HG02970 (cell line): Measurements from ENCODE around the gene TMEM134.
A peak's percentile ranks its signal among the peaks of the same experiment; 100 is the strongest.
"Not testable (repeated sequence)": the region's sequence is repeated elsewhere in the genome, so short reads cannot be mapped to it uniquely, and the experiment has no call there.

ENCODE experiments used
- ATAC-seq: cut with Tn5 transposase; IDR thresholded peaks from one replicate; pipeline ENCODE4 v1.9.1; 2021; ENCODE audit warnings: mild to moderate bottlenecking, moderate library complexity, moderate number of reproducible peaks; ENCODE audit not compliant: unreplicated experiment, low FRiP score

The TMEM134 gene

DNA sequence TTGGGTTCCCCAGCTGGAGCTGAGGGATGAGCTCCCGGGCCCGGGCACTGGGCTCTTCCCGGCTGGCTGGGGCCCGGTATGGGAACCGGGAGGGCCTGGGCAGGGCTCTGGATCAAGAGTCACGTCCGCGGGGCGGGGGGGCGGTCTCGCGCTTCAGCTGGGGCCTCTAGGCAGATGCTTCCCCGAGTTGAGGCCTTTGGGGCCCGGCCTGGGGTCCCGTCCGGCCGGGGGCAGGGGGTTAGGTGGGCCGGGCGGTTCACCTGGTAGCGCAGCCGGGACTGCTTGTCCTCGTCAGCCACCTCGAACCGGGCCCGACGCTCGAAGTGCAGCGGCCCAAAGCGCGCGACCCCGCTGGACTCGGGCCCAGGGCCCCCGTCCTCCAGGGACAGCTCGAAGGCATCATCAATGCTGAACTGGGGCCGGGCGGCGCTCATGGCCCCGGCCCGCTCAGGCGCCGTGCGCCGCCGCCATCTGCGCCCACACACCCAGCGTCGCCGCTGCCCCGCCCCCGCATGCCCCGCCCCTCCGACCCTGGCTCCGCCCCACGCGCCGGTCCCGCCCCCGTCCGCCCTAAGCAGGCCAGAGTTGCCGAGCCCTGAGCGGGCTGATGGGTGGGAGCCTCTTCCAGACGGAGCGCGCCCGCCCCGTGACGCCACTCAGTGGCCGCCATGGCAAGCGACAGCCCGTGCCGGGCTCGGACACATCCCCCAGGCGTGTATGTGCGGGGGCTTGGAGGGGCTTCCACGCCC is at the start of gene TMEM134:
Gene TMEM134 (minus strand): TSS at position 493 of the 749 bp plus-strand sequence. CDS start 59 bp downstream, at position 434.
- ATAC-seq, result peak; percentile 74

- no peak for ATAC-seq
These were observed 48.9 kb upstream of the TMEM134 start for GRCh38 chr11:67517784-67518552.

- no peak for ATAC-seq
These were observed 47.8 kb upstream of the TMEM134 start for GRCh38 chr11:67516806-67517205.

GRCh38 chr11:67514116-67514515 is 45.1 kb upstream of the TMEM134 start:
- ATAC-seq, result no peak

- ATAC-seq, result not testable (repeated sequence)
These were observed 42.5 kb upstream of the TMEM134 start for GRCh38 chr11:67511558-67511957.

GRCh38 chr11:67510023-67510345 is 40.9 kb upstream of the TMEM134 start:
- no peak for ATAC-seq

DNA sequence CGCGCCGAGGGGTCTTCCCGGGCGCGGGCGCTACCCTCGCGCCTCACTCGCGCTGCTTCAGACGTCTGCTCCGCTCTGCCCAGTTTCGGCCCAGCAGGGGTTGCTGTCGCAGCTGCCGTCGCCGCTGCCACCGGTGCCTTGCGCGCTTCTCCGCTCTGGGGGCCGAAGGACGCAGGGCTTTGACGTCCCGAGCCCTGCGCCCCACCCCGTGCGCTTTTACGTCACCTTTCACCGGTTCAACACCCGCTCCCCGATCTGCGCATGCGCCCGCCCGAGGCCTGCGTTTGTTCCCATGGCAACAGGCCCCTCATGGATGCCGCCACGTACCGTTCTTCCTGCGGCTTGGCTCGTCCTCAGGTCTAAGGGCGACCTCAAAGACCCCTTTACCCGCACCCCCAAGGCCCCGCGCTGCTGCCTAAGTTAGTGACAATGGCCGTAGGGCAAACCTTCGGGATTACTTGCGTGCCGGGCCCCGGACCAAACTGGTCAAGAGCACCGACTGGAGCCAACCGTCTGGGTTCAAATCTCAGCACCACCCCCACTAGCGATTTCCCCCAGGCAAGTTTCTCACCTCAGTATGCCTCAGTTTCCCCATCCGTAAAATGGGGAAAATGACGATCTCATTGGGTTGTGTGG is 39.6 kb upstream of the TMEM134 start:
- peak; percentile 37 for ATAC-seq

GRCh38 chr11:67507864-67508485 is 38.9 kb upstream of the TMEM134 start, which contains the start of gene CDK2AP2:
CDK2AP2 (minus strand) TSS chr11:67508162; CDS start chr11:67508082, 80 bp downstream.
- peak; percentile 64 for ATAC-seq

DNA sequence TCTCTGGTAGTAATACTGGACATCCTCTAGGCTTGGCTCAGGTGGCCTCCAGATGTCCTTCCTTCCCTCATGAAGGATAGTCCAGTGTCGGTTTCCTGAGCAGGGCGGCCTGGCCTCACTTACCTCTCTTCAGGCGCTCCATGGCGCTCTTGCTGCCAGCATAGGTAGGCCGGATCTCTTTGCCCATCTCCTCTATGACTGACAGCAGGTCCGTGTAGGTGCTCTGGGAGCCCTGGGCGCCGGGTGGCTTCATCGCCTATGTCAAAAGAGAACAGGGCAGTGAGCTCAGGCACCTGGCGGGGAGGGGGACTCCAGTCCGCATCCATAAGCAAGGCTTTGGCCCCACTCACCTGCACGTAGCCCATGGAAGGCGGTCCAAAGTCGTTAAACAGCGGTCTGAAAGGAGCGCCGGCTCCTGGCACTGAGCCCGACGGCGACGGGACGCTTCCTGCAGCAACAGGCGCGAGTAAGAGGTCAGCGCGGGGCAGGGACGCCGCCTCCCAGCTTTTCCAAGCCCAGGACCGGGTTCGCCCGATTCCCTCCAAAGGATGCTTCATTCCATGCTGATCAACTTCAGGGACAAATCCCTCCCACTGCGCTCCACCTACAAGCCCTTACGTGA is 38.3 kb upstream of the TMEM134 start:
- ATAC-seq, result no peak

GRCh38 chr11:67506426-67507051 is 37.5 kb upstream of the TMEM134 start:
- ATAC-seq, result no peak

DNA sequence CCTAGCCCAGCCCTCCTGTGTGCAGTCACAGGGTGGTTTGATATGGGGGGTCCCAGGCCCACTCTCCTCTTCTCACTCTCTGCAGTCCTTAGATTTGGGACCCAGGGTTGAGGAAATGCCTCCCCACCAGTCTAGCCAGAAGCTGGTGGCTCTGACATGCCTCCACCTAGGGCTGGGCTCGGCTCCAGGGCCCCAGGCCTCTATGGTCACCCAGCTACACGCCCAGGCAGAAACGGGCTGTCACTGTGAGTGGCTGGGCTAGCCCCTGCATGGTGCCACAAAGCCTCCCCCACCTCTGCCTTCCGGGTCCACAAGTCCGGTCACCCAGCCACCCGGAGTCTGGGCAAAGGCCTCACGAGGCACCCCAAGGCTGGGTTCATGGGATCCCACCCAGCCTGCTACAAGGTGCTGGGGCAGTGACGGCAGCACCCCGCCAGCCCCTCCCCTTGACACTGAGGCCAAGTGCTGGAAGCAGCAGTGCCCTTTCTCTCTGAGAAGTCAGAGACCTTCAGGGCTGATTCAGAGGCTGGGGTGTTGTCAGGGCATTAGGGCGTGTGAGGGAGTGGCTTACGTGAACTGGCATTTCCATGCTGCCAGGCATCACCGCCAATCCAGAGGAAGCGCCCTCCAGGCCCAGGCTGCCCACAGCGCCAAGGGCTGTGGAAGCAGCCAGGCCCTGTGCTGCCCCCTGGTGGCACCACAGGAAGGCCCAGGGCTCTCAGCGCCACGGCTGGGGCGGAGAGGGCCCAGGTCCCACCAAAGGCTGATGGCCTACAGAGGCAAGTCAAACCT is 36.8 kb upstream of the TMEM134 start:
- no peak for ATAC-seq

GRCh38 chr11:67504950-67505581 is 36.0 kb upstream of the TMEM134 start, which contains the start of gene PITPNM1:
PITPNM1 (minus strand) TSS chr11:67505363; CDS start chr11:67504180, 1,183 bp downstream.
- no peak for ATAC-seq

GRCh38 chr11:67504005-67504949 is 35.2 kb upstream of the TMEM134 start:
- no peak for ATAC-seq

- no peak for ATAC-seq
These were observed 34.3 kb upstream of the TMEM134 start for GRCh38 chr11:67503119-67504004.

DNA sequence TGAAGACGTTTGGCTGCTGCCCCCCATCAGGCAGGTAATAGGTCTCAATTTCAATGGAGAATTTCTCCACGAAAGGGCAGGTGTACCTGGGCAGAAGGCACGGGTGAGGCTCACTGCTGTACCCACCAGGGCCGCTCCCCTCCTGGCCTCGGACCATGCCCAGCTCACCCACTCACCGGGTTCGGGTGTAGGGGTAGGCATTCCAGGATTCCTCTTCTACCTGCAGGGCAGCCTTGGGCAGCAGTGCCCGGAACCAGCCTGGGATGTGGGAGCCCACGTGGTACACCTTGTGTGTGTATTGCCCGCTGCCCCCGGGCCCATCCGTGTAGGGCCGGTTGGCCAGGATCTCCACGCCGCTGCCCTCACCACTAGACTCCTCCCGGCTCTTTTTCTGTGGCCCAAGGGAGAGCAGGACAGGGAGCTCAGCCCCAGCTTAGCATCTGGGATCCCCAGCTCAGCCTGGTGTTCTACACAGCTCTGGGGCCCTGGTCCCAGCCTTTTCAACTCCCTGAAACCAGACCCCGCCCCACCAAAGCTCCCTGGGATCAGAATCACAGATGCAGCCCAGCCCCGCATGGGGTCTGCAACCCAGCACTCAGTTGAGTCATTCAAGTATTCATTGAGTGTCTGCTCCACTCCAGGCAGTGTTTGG is 33.4 kb upstream of the TMEM134 start:
- ATAC-seq, result no peak

DNA sequence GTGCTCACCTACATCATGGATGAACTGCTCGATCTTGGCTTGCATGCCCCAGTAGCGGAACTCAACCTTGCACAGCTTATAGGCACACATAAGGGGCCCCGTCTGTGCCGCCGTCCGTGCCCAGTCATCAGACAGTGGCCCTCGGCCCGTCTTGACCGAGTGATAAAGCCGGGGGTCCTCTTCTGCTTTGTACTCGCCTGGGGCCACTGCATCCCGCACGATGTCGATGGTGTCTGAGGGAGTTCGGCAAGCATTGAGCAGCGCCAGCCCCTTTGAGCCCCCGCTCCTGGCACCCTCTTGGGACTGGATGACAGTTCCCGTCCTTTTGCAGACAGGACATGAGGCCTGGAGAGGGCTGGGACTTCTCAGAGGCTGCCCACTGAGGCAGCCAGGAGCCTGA is 32.8 kb upstream of the TMEM134 start:
- no peak for ATAC-seq
